GM19043 (cell line): Measurements from ENCODE around the gene GAL3ST2.
"Not testable (repeated sequence)": the region's sequence is repeated elsewhere in the genome, so short reads cannot be mapped to it uniquely, and the experiment has no call there.

ENCODE experiments used
- ATAC-seq: cut with Tn5 transposase; IDR thresholded peaks from one replicate; pipeline ENCODE4 v1.9.1; 2021; ENCODE audit warnings: low read depth; ENCODE audit not compliant: unreplicated experiment

Gene GAL3ST2

GRCh38 chr2:241746084-241746483 lies 30.5 kb upstream of the GAL3ST2 start:
- ATAC-seq = no peak

GRCh38 chr2:241748468-241749256 lies 28.0 kb upstream of the GAL3ST2 start:
- no peak for ATAC-seq

GRCh38 chr2:241750076-241750840 lies 26.4 kb upstream of the GAL3ST2 start:
- no peak for ATAC-seq

GRCh38 chr2:241751152-241751551 lies 25.5 kb upstream of the GAL3ST2 start:
- ATAC-seq = no peak

GRCh38 chr2:241751776-241752175 lies 24.8 kb upstream of the GAL3ST2 start:
- ATAC-seq = no peak

- no peak for ATAC-seq
Observed at GRCh38 chr2:241752253-241752652, 24.4 kb upstream of the GAL3ST2 start.

GRCh38 chr2:241752689-241753276 lies 23.8 kb upstream of the GAL3ST2 start:
- ATAC-seq = no peak

GRCh38 chr2:241753493-241753892 lies 23.1 kb upstream of the GAL3ST2 start:
- ATAC-seq = no peak

GRCh38 chr2:241754042-241754441 lies 22.6 kb upstream of the GAL3ST2 start:
- ATAC-seq = no peak

GRCh38 chr2:241755166-241755565 lies 21.5 kb upstream of the GAL3ST2 start:
- ATAC-seq = no peak

- no peak for ATAC-seq
Observed at GRCh38 chr2:241755777-241756176, 20.8 kb upstream of the GAL3ST2 start.

GRCh38 chr2:241759067-241759807 lies 17.4 kb upstream of the GAL3ST2 start:
- ATAC-seq = no peak

- ATAC-seq = not testable (repeated sequence)
Observed at GRCh38 chr2:241759893-241760292, 16.7 kb upstream of the GAL3ST2 start.

GRCh38 chr2:241760301-241760771 lies 16.3 kb upstream of the GAL3ST2 start:
- no peak for ATAC-seq

- no peak for ATAC-seq
Observed at GRCh38 chr2:241762321-241762932, 14.2 kb upstream of the GAL3ST2 start.

- ATAC-seq = no peak
Observed at GRCh38 chr2:241762933-241763369, 13.7 kb upstream of the GAL3ST2 start.

- no peak for ATAC-seq
Observed at GRCh38 chr2:241763551-241764274, 12.9 kb upstream of the GAL3ST2 start.

GRCh38 chr2:241764275-241765241 lies 12.1 kb upstream of the GAL3ST2 start:
- ATAC-seq = no peak
